NCI-H2171 (cell line): Measurements from ENCODE around the gene PIK3AP1.

ENCODE experiments used
- DNase-seq: peaks from one replicate; lab custom pipeline; 2025; lab: John Stamatoyannopoulos, UW

The PIK3AP1 gene

GRCh38 chr10:96672481-96673175 lies 47.7 kb downstream of the PIK3AP1 start:
- no peak for DNase-seq

GRCh38 chr10:96671211-96671890 lies 49.0 kb downstream of the PIK3AP1 start:
- no peak for DNase-seq

- DNase-seq, result no peak
These were observed 49.5 kb downstream of the PIK3AP1 start for GRCh38 chr10:96670786-96671185.

- DNase-seq, result no peak
These were observed 52.9 kb downstream of the PIK3AP1 start for GRCh38 chr10:96667401-96667800.

- no peak for DNase-seq
These were observed 53.6 kb downstream of the PIK3AP1 start for GRCh38 chr10:96666741-96667140.

GRCh38 chr10:96665306-96665705 lies 55.0 kb downstream of the PIK3AP1 start:
- no peak for DNase-seq

- no peak for DNase-seq
These were observed 55.8 kb downstream of the PIK3AP1 start for GRCh38 chr10:96664563-96664962.

- DNase-seq, result no peak
These were observed 56.5 kb downstream of the PIK3AP1 start for GRCh38 chr10:96663797-96664196.

GRCh38 chr10:96661632-96662031 lies 58.7 kb downstream of the PIK3AP1 start:
- no peak for DNase-seq

- no peak for DNase-seq
These were observed 60.0 kb downstream of the PIK3AP1 start for GRCh38 chr10:96660297-96660696.

- DNase-seq, result no peak
These were observed 61.5 kb downstream of the PIK3AP1 start for GRCh38 chr10:96658844-96659243.

- no peak for DNase-seq
These were observed 62.9 kb downstream of the PIK3AP1 start for GRCh38 chr10:96657385-96657784.

- DNase-seq, result no peak
These were observed 63.5 kb downstream of the PIK3AP1 start for GRCh38 chr10:96656839-96657238.

GRCh38 chr10:96656198-96656577 lies 64.1 kb downstream of the PIK3AP1 start:
- no peak for DNase-seq

- no peak for DNase-seq
These were observed 64.7 kb downstream of the PIK3AP1 start for GRCh38 chr10:96655461-96656197.

GRCh38 chr10:96651998-96652431 lies 68.3 kb downstream of the PIK3AP1 start:
- DNase-seq, result no peak

- DNase-seq, result no peak
These were observed 69.4 kb downstream of the PIK3AP1 start for GRCh38 chr10:96650958-96651357.

GRCh38 chr10:96648297-96648696 lies 72.0 kb downstream of the PIK3AP1 start:
- DNase-seq, result no peak

GRCh38 chr10:96647466-96647865 lies 72.8 kb downstream of the PIK3AP1 start:
- DNase-seq, result no peak

- DNase-seq, result no peak
These were observed 73.6 kb downstream of the PIK3AP1 start for GRCh38 chr10:96646751-96647166.

- no peak for DNase-seq
These were observed 74.0 kb downstream of the PIK3AP1 start for GRCh38 chr10:96646301-96646700.

GRCh38 chr10:96645191-96645721 lies 75.1 kb downstream of the PIK3AP1 start:
- DNase-seq, result no peak

GRCh38 chr10:96643920-96644319 lies 76.4 kb downstream of the PIK3AP1 start:
- DNase-seq, result no peak
